ENCODE results near the gene SRPX.

GRCh38 chrX:38240541-38240940 lies 19.9 kb upstream of the SRPX start:
- no peak for TF ChIP-seq CTCF (conservative IDR thresholded peaks at IDR 0.05; ENCODE audit: low read length)
- TF ChIP-seq EZH2phosphoT487 (IDR thresholded peaks at IDR 0.05; ENCODE audit: borderline replicate concordance, low read depth, low read length) = no peak
